ENCODE measurements around the gene CALML5. TPM values are rescaled to one million over a fixed set of nuclear protein-coding genes. Genes with fewer than 3 reads are reported as not detected.

CALML5 gene
- total RNA-seq, 1 experiment from 2014 or later, result not detected

GRCh38 chr10:5529702-5530411 is 30.5 kb upstream of the CALML5 start:
- BruUV-seq (replicated peaks), result no TSS peak
- intact Hi-C loops (cut with micrococcal nuclease), result no loop called here
- H2AFZ ChIP-seq (ENCODE audit: low read depth, low read length, poor library complexity, severe bottlenecking), result no peak overlapping the region
- no peaks in the 10 kb centered on the region for H3K36me3 ChIP-seq (ENCODE audit: control insufficient read depth in 1 of 2, insufficient read depth in 2 of 2, low read length in 2 of 2)
- RAD21 ChIA-PET (ENCODE audit: low non-redundant PET in 1 of 2, low total read pairs in 2 of 2, uncharacterized antibody in 2 of 2, unreplicated experiment in 2 of 2), result no interaction called here
- no peak overlapping the region for H3K27ac ChIP-seq (ENCODE audit: low read depth, low read length)
- H3K9me2 ChIP-seq (ENCODE audit: insufficient read depth), result no peaks in the 10 kb centered on the region
- H3K4me2 ChIP-seq (ENCODE audit: low read length), result no peak overlapping the region
- TF ChIP-seq, protein P1, sequence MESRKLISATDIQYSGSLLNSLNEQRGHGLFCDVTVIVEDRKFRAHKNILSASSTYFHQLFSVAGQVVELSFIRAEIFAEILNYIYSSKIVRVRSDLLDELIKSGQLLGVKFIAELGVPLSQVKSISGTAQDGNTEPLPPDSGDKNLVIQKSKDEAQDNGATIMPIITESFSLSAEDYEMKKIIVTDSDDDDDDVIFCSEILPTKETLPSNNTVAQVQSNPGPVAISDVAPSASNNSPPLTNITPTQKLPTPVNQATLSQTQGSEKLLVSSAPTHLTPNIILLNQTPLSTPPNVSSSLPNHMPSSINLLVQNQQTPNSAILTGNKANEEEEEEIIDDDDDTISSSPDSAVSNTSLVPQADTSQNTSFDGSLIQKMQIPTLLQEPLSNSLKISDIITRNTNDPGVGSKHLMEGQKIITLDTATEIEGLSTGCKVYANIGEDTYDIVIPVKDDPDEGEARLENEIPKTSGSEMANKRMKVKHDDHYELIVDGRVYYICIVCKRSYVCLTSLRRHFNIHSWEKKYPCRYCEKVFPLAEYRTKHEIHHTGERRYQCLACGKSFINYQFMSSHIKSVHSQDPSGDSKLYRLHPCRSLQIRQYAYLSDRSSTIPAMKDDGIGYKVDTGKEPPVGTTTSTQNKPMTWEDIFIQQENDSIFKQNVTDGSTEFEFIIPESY (IDR thresholded peaks at IDR 0.05; ENCODE audit: extremely low read depth, insufficient replicate concordance, low read length), result no peak
- TF ChIP-seq, protein P2, sequence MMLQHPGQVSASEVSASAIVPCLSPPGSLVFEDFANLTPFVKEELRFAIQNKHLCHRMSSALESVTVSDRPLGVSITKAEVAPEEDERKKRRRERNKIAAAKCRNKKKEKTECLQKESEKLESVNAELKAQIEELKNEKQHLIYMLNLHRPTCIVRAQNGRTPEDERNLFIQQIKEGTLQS (IDR thresholded peaks at IDR 0.05), result no peak
- TF ChIP-seq REST (IDR thresholded peaks at IDR 0.05; ENCODE audit: low read depth) (no peak), EZH2 (IDR thresholded peaks at IDR 0.05) (no peak), YY1 (IDR thresholded peaks at IDR 0.05; ENCODE audit: extremely low read depth, insufficient replicate concordance, low read depth, low read length) (no peak), ELF1 (IDR thresholded peaks at IDR 0.05; ENCODE audit: borderline replicate concordance, low read depth) (no peak), POLR2A (IDR thresholded peaks at IDR 0.05; ENCODE audit: borderline replicate concordance, extremely low read depth, insufficient read depth, insufficient read length) (no peak), EZH2phosphoT487 (IDR thresholded peaks at IDR 0.05; ENCODE audit: borderline replicate concordance) (no peak), JUND (IDR thresholded peaks at IDR 0.05) (no peak), SP1 (IDR thresholded peaks at IDR 0.05; ENCODE audit: low read depth) (no peak), SRF (IDR thresholded peaks at IDR 0.05; ENCODE audit: low read depth) (no peak), FOSL1 (IDR thresholded peaks at IDR 0.05; ENCODE audit: low read depth) (no peak), TCF7L2 (IDR thresholded peaks at IDR 0.05; ENCODE audit: borderline replicate concordance, extremely low read depth, insufficient read depth, insufficient read length) (no peak), CBX3 (IDR thresholded peaks at IDR 0.05; ENCODE audit: low read depth) (no peak), CTCF (IDR thresholded peaks at IDR 0.05 in 2 of 3, conservative IDR thresholded peaks at IDR 0.05 in 1 of 3; ENCODE audit: borderline replicate concordance in 1 of 3, insufficient read depth in 1 of 3, low read depth in 2 of 3, low read length in 2 of 3) (no peak), POLR2AphosphoS5 (IDR thresholded peaks at IDR 0.05; ENCODE audit: low read depth, low read length) (no peak)
- TF ChIP-seq, protein P3, sequence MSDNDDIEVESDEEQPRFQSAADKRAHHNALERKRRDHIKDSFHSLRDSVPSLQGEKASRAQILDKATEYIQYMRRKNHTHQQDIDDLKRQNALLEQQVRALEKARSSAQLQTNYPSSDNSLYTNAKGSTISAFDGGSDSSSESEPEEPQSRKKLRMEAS (IDR thresholded peaks at IDR 0.05), result no peak
- no peaks in the 10 kb centered on the region for H3K9me3 ChIP-seq (ENCODE audit: control insufficient read depth in 1 of 2, insufficient read depth in 1 of 2, low read depth in 1 of 2, low read length in 2 of 2)
- H3K4me3 ChIP-seq (replicated peaks in 1 of 2; ENCODE audit: low read depth in 1 of 2, low read length in 2 of 2), result no peak overlapping the region
- DNase-seq (ENCODE audit: low read depth, low spot score), result no peak
- no peaks in the 10 kb centered on the region for H3K4me1 ChIP-seq (ENCODE audit: control insufficient read depth in 1 of 2, insufficient read depth in 2 of 2, low read length in 2 of 2)
- no peak overlapping the region for H3K9ac ChIP-seq (ENCODE audit: low read length)
- H3K27me3 ChIP-seq (ENCODE audit: insufficient read depth, low read length), result no peaks in the 10 kb centered on the region
- POLR2A ChIA-PET, result interaction anchor here (0.9 kb wide), 1 partner anchor 17 kb away, joined by 3 read pairs; no protein-coding TSS in a partner anchor
- H3K79me2 ChIP-seq (ENCODE audit: insufficient read depth, low read length), result no peaks in the 10 kb centered on the region
- CTCF ChIA-PET, result no interaction called here
- ATAC-seq, result no peak
- no peaks in the 10 kb centered on the region for H4K20me1 ChIP-seq (ENCODE audit: insufficient read depth)

Measured in HCT116 (cell line).